Measurements from ENCODE around the gene CAMTA1.
A peak's percentile ranks its signal among the peaks of the same experiment; 100 is the strongest.
"Not testable (repeated sequence)": the region's sequence is repeated elsewhere in the genome, so short reads cannot be mapped to it uniquely, and the experiment has no call there.

Gene CAMTA1

GRCh38 chr1:6907201-6907600, 121.9 kb downstream of the CAMTA1 start:
- DNase-seq (ENCODE audit: low read depth), result peak; percentile 41

- DNase-seq (ENCODE audit: low read depth), result no peak
Observed at GRCh38 chr1:6907676-6908434, 122.6 kb downstream of the CAMTA1 start.

- no peak for DNase-seq (ENCODE audit: low read depth)
Observed at GRCh38 chr1:6909401-6909800, 124.1 kb downstream of the CAMTA1 start.

- no peak for DNase-seq (ENCODE audit: low read depth)
Observed at GRCh38 chr1:6909857-6910256, 124.6 kb downstream of the CAMTA1 start.

- peak; percentile 22 for DNase-seq (ENCODE audit: low read depth)
Observed at GRCh38 chr1:6911021-6911941, 126.0 kb downstream of the CAMTA1 start.

- DNase-seq (ENCODE audit: low read depth), result peak; percentile 92
Observed at GRCh38 chr1:6911974-6912373, 126.7 kb downstream of the CAMTA1 start.

- DNase-seq (ENCODE audit: low read depth), result no peak
Observed at GRCh38 chr1:6912518-6912917, 127.3 kb downstream of the CAMTA1 start.

GRCh38 chr1:6913086-6913485, 127.8 kb downstream of the CAMTA1 start:
- no peak for DNase-seq (ENCODE audit: low read depth)

GRCh38 chr1:6914706-6915105, 129.5 kb downstream of the CAMTA1 start:
- no peak for DNase-seq (ENCODE audit: low read depth)

- DNase-seq (ENCODE audit: low read depth), result no peak
Observed at GRCh38 chr1:6915999-6916565, 130.8 kb downstream of the CAMTA1 start.

- DNase-seq (ENCODE audit: low read depth), result no peak
Observed at GRCh38 chr1:6917067-6917466, 131.8 kb downstream of the CAMTA1 start.

- peak; percentile 66 for DNase-seq (ENCODE audit: low read depth)
Observed at GRCh38 chr1:6918186-6918924, 133.1 kb downstream of the CAMTA1 start.

- DNase-seq (ENCODE audit: low read depth), result no peak
Observed at GRCh38 chr1:6918925-6919511, 133.8 kb downstream of the CAMTA1 start.

- DNase-seq (ENCODE audit: low read depth), result not testable (repeated sequence)
Observed at GRCh38 chr1:6921506-6921905, 136.3 kb downstream of the CAMTA1 start.

GRCh38 chr1:6922096-6922931, 137.1 kb downstream of the CAMTA1 start:
- DNase-seq (ENCODE audit: low read depth), result peak; percentile 23

- no peak for DNase-seq (ENCODE audit: low read depth)
Observed at GRCh38 chr1:6923012-6923411, 137.8 kb downstream of the CAMTA1 start.

GRCh38 chr1:6923416-6923815, 138.2 kb downstream of the CAMTA1 start:
- DNase-seq (ENCODE audit: low read depth), result no peak

- no peak for DNase-seq (ENCODE audit: low read depth)
Observed at GRCh38 chr1:6923955-6924881, 139.0 kb downstream of the CAMTA1 start.

GRCh38 chr1:6924891-6925290, 139.6 kb downstream of the CAMTA1 start:
- no peak for DNase-seq (ENCODE audit: low read depth)

- DNase-seq (ENCODE audit: low read depth), result no peak
Observed at GRCh38 chr1:6927626-6928025, 142.4 kb downstream of the CAMTA1 start.
